ENCODE measurements around the gene CTXN1. TPM values are rescaled to one million over a fixed set of nuclear protein-coding genes. Genes with fewer than 3 reads are reported as not detected.
"Not testable (repeated sequence)": the region's sequence is repeated elsewhere in the genome, so short reads cannot be mapped to it uniquely, and the experiment has no call there.

Gene CTXN1
- total RNA-seq, 8 experiments from 2014 or later: 0.87 to 29.6 (median 9.1) TPM

- in situ Hi-C loops (cut with MboI; ENCODE audit: low pct_unique_long_range_greater_than_20kb in 2 of 9, low sequenced_read_pairs in 9 of 9, unreplicated experiment in 9 of 9): no loop called here
- peak; percentile 7 to 65 (median 32) for ATAC-seq (replicated peaks in 6 of 8)
- no peak overlapping the region for H3K27ac ChIP-seq
- H3K4me1 ChIP-seq (replicated peaks in 1 of 2): no peaks in the 10 kb centered on the region
- 39 to 63% (median 54%) methylated on average over 2 to 7 of the region's 18 CpGs; no CpG with 5 or more reads in 6 of the 10 experiments for WGBS, 10 experiments
- H3K4me3 ChIP-seq: no peak overlapping the region
These were observed 31.2 kb downstream of the CTXN1 start for GRCh38 chr19:7894612-7895309.

GRCh38 chr19:7893362-7894101, 32.4 kb downstream of the CTXN1 start:
- peak in 5 of 8 experiments; percentile 44 to 84 (median 59) for ATAC-seq (replicated peaks in 6 of 8)
- H3K4me1 ChIP-seq (replicated peaks in 1 of 2); in situ Hi-C loops (cut with MboI; ENCODE audit: low pct_unique_long_range_greater_than_20kb in 2 of 9, low sequenced_read_pairs in 9 of 9, unreplicated experiment in 9 of 9); H3K4me3 ChIP-seq; H3K27ac ChIP-seq: not testable (repeated sequence)
- 40 to 87% (median 71%) methylated on average over 1 to 5 of the region's 18 CpGs; no CpG with 5 or more reads in 3 of the 10 experiments for WGBS, 10 experiments

- no peak overlapping the region for H3K4me3 ChIP-seq
- peak in 1 of 8 experiments; percentile 5 for ATAC-seq (replicated peaks in 6 of 8)
- peaks cover 0 to 6% of the 10 kb centered on the region in 2 donors for H3K4me1 ChIP-seq (replicated peaks in 1 of 2)
- in situ Hi-C loops (cut with MboI; ENCODE audit: low pct_unique_long_range_greater_than_20kb in 2 of 9, low sequenced_read_pairs in 9 of 9, unreplicated experiment in 9 of 9): no loop called here
- no peak overlapping the region for H3K27ac ChIP-seq
- WGBS, 10 experiments: 17 to 100% (median 74%) methylated on average over 1 to 3 of the region's 8 CpGs; no CpG with 5 or more reads in 6 of the 10 experiments
These were observed 37.1 kb downstream of the CTXN1 start for GRCh38 chr19:7888826-7889217.

GRCh38 chr19:7888145-7888825, 37.6 kb downstream of the CTXN1 start, which contains the start of gene LRRC8E:
Gene LRRC8E, plus strand, starts transcription at chr19:7888510. Its CDS starts 7,094 bp downstream, at chr19:7895604.
- no peak within 1 kb of the TSS for H3K4me3 ChIP-seq

GRCh38 chr19:7887408-7888144, 38.4 kb downstream of the CTXN1 start:
- Histone ChIP-seq H3K4me1 (replicated peaks in 1 of 2) (peaks cover 0 to 6% of the 10 kb centered on the region in 2 donors), H3K27ac (no peak overlapping the region), H3K4me3 (no peak overlapping the region)
- 63 to 100% (median 73%) methylated on average over 1 to 7 of the region's 16 CpGs; no CpG with 5 or more reads in 6 of the 10 experiments for WGBS, 10 experiments
- in situ Hi-C loops (cut with MboI; ENCODE audit: low pct_unique_long_range_greater_than_20kb in 2 of 9, low sequenced_read_pairs in 9 of 9, unreplicated experiment in 9 of 9): no loop called here
- peak in 1 of 8 experiments; percentile 7 for ATAC-seq (replicated peaks in 6 of 8)

More at GRCh38 chr19:7888145-7888825, 37.6 kb downstream of the CTXN1 start, which contains the start of gene LRRC8E:
- ATAC-seq (replicated peaks in 6 of 8): peak; percentile 86 to 99 (median 93)
- in situ Hi-C loops (cut with MboI; ENCODE audit: low pct_unique_long_range_greater_than_20kb in 2 of 9, low sequenced_read_pairs in 9 of 9, unreplicated experiment in 9 of 9): no loop called here
- 20 to 77% (median 39%) methylated on average over 1 to 5 of the region's 53 CpGs; no CpG with 5 or more reads in 6 of the 10 experiments for WGBS, 10 experiments
- Histone ChIP-seq H3K27ac (no peak within 1 kb of the TSS), H3K4me1 (replicated peaks in 1 of 2) (peaks cover 0 to 6% of the 10 kb centered on the region in 2 donors)

GRCh38 chr19:7885818-7886217, 40.1 kb downstream of the CTXN1 start:
- H3K27ac ChIP-seq: no peak overlapping the region
- ATAC-seq (replicated peaks in 6 of 8): no peak

GRCh38 chr19:7883796-7884570, 42.0 kb downstream of the CTXN1 start:
- Histone ChIP-seq H3K27ac (no peak overlapping the region), H3K4me3 (no peak overlapping the region), H3K4me1 (replicated peaks in 1 of 2) (peaks cover 0 to 6% of the 10 kb centered on the region in 2 donors)
- WGBS, 10 experiments: 20 to 83% (median 60%) methylated on average over 1 of the region's 2 CpGs; no CpG with 5 or more reads in 5 of the 10 experiments
- ATAC-seq (replicated peaks in 6 of 8): no peak
- in situ Hi-C loops (cut with MboI; ENCODE audit: low pct_unique_long_range_greater_than_20kb in 2 of 9, low sequenced_read_pairs in 9 of 9, unreplicated experiment in 9 of 9): no loop called here

More at GRCh38 chr19:7885818-7886217, 40.1 kb downstream of the CTXN1 start:
- Histone ChIP-seq H3K4me3 (no peak overlapping the region), H3K4me1 (replicated peaks in 1 of 2) (peaks cover 0 to 6% of the 10 kb centered on the region in 2 donors)
- in situ Hi-C loops (cut with MboI; ENCODE audit: low pct_unique_long_range_greater_than_20kb in 2 of 9, low sequenced_read_pairs in 9 of 9, unreplicated experiment in 9 of 9): no loop called here
- WGBS, 10 experiments: 44 to 100% (median 86%) methylated on average over 1 to 7 of the region's 8 CpGs; no CpG with 5 or more reads in 1 of the 10 experiments

GRCh38 chr19:7883105-7883504, 42.8 kb downstream of the CTXN1 start:
- in situ Hi-C loops (cut with MboI; ENCODE audit: low pct_unique_long_range_greater_than_20kb in 2 of 9, low sequenced_read_pairs in 9 of 9, unreplicated experiment in 9 of 9): no loop called here
- ATAC-seq (replicated peaks in 6 of 8): no peak
- Histone ChIP-seq H3K4me3 (no peak overlapping the region), H3K27ac (no peak overlapping the region), H3K4me1 (replicated peaks in 1 of 2) (peaks cover 0 to under 1% of the 10 kb centered on the region in 2 donors)
- WGBS, 10 experiments: 80 to 100% (median 100%) methylated on average over 1 to 4 of the region's 4 CpGs; no CpG with 5 or more reads in 1 of the 10 experiments

- no peaks in the 10 kb centered on the region for H3K4me1 ChIP-seq (replicated peaks in 1 of 2)
- ATAC-seq (replicated peaks in 6 of 8): no peak
- in situ Hi-C loops (cut with MboI; ENCODE audit: low pct_unique_long_range_greater_than_20kb in 2 of 9, low sequenced_read_pairs in 9 of 9, unreplicated experiment in 9 of 9): no loop called here
- H3K27ac ChIP-seq: no peak overlapping the region
- 48 to 100% (median 81%) methylated on average over 1 to 3 of the region's 3 CpGs for WGBS, 10 experiments
- no peak overlapping the region for H3K4me3 ChIP-seq
These were observed 44.0 kb downstream of the CTXN1 start for GRCh38 chr19:7881910-7882309.

- in situ Hi-C loops (cut with MboI; ENCODE audit: low pct_unique_long_range_greater_than_20kb in 2 of 9, low sequenced_read_pairs in 9 of 9, unreplicated experiment in 9 of 9): no loop called here
- Histone ChIP-seq H3K27ac (no peak overlapping the region), H3K4me1 (replicated peaks in 1 of 2) (peaks cover 2 to 4% of the 10 kb centered on the region in 2 donors), H3K4me3 (no peak overlapping the region)
- peak in 1 of 8 experiments; percentile 97 for ATAC-seq (replicated peaks in 6 of 8)
- 20 to 100% (median 82%) methylated on average over 1 to 11 of the region's 19 CpGs; no CpG with 5 or more reads in 2 of the 10 experiments for WGBS, 10 experiments
These were observed 46.1 kb downstream of the CTXN1 start for GRCh38 chr19:7879836-7880235.

GRCh38 chr19:7879111-7879807, 46.7 kb downstream of the CTXN1 start:
- Histone ChIP-seq H3K4me3 (no peak overlapping the region), H3K4me1 (replicated peaks in 1 of 2) (peaks cover 4 to 6% of the 10 kb centered on the region in 2 donors), H3K27ac (no peak overlapping the region)
- in situ Hi-C loops (cut with MboI; ENCODE audit: low pct_unique_long_range_greater_than_20kb in 2 of 9, low sequenced_read_pairs in 9 of 9, unreplicated experiment in 9 of 9): no loop called here
- no peak for ATAC-seq (replicated peaks in 6 of 8)
- 45 to 87% (median 85%) methylated on average over 2 to 4 of the region's 18 CpGs; no CpG with 5 or more reads in 7 of the 10 experiments for WGBS, 10 experiments

Measured in motor neuron (in vitro differentiated cells).